ENCODE results near the gene USP17L25.
"Not testable (repeated sequence)": the region's sequence is repeated elsewhere in the genome, so short reads cannot be mapped to it uniquely, and the experiment has no call there.

Gene USP17L25

GRCh38 chr4:9329611-9330010, at the start of gene USP17L25:
USP17L25 (plus strand) TSS chr4:9329911; CDS start chr4:9329911, 0 bp downstream.
- not testable (repeated sequence) for DNase-seq (ENCODE audit: low read depth in 4 of 4, low spot score in 1 of 4)

- not testable (repeated sequence) for DNase-seq (ENCODE audit: low read depth in 4 of 4, low spot score in 1 of 4)
These were observed 5.5 kb upstream of the USP17L25 start for GRCh38 chr4:9324191-9324590.

- not testable (repeated sequence) for DNase-seq (ENCODE audit: low read depth in 4 of 4, low spot score in 1 of 4)
These were observed 4.8 kb upstream of the USP17L25 start, which contains the start of gene USP17L24 for GRCh38 chr4:9324865-9325264. USP17L24 (plus strand) TSS chr4:9325165; CDS start chr4:9325165, 0 bp downstream.

GRCh38 chr4:9334358-9334757, 4.6 kb downstream of the USP17L25 start, which contains the start of gene USP17L26:
USP17L26 (plus strand) TSS chr4:9334658; CDS start chr4:9334658, 0 bp downstream.
- not testable (repeated sequence) for DNase-seq (ENCODE audit: low read depth in 4 of 4, low spot score in 1 of 4)

- not testable (repeated sequence) for DNase-seq (ENCODE audit: low read depth in 4 of 4, low spot score in 1 of 4)
These were observed 9.4 kb downstream of the USP17L25 start, which contains the start of gene USP17L5 for GRCh38 chr4:9339103-9339502. USP17L5 (plus strand) TSS chr4:9339403; CDS start chr4:9339403, 0 bp downstream.

GRCh38 chr4:9343848-9344247, 14.1 kb downstream of the USP17L25 start, which contains the start of gene USP17L27:
USP17L27 (plus strand) TSS chr4:9344148; CDS start chr4:9344148, 0 bp downstream.
- not testable (repeated sequence) for DNase-seq (ENCODE audit: low read depth in 4 of 4, low spot score in 1 of 4)

- not testable (repeated sequence) for DNase-seq (ENCODE audit: low read depth in 4 of 4, low spot score in 1 of 4)
These were observed 18.9 kb downstream of the USP17L25 start, which contains the start of gene USP17L28 for GRCh38 chr4:9348593-9348992. USP17L28 (plus strand) TSS chr4:9348893; CDS start chr4:9348893, 0 bp downstream.

GRCh38 chr4:9350866-9351265, 21.2 kb downstream of the USP17L25 start:
- DNase-seq (ENCODE audit: low read depth in 4 of 4, low spot score in 1 of 4), result not testable (repeated sequence)

- not testable (repeated sequence) for DNase-seq (ENCODE audit: low read depth in 4 of 4, low spot score in 1 of 4)
These were observed 23.6 kb downstream of the USP17L25 start, which contains the start of gene USP17L29 for GRCh38 chr4:9353338-9353737. USP17L29 (plus strand) TSS chr4:9353638; CDS start chr4:9353638, 0 bp downstream.

GRCh38 chr4:9362829-9363228, 33.1 kb downstream of the USP17L25 start, which contains the start of gene USP17L30:
USP17L30 (plus strand) TSS chr4:9363129; CDS start chr4:9363129, 0 bp downstream.
- not testable (repeated sequence) for DNase-seq (ENCODE audit: low read depth in 4 of 4, low spot score in 1 of 4)

GRCh38 chr4:9379881-9380280, 50.2 kb downstream of the USP17L25 start:
- not testable (repeated sequence) for DNase-seq (ENCODE audit: low read depth in 4 of 4, low spot score in 1 of 4)

Data from stimulated activated CD4-positive, alpha-beta T cell treated with anti-CD3 and anti-CD28 coated beads, Interleukin-1b, Interleukin-23, amount 100 ng/mL, for 24 hours (primary cell).